HG03460 (cell line): ENCODE results near the gene IFNA8.
"Not testable (repeated sequence)": the region's sequence is repeated elsewhere in the genome, so short reads cannot be mapped to it uniquely, and the experiment has no call there.

ENCODE experiments used
- ATAC-seq: cut with Tn5 transposase; IDR thresholded peaks from one replicate; pipeline ENCODE4 v1.9.1; 2021; ENCODE audit not compliant: unreplicated experiment

IFNA8 gene

GRCh38 chr9:21408817-21409216 lies at the start of gene IFNA8:
IFNA8 (plus strand) TSS chr9:21409117; CDS start chr9:21409177, 60 bp downstream.
- ATAC-seq: no peak

DNA sequence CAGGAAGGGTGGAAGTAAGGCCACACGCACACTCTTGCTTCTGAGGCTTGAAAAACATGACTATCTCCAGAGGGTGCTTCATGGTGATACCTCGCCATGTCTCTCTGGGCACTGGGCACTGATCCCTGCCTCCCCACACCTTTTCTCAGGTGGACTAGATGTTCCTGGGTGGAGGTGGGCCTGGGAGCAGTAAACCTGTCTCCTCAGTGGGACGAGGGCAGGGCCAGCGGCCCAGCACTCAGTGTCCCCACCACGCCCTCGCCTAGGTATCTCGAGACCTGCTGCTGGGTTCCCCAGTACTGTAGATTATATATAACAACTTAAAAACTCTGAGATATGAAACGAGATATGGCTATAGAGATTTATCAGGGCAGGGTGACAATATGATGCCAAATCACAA lies 46.6 kb upstream of the IFNA8 start:
- no peak for ATAC-seq

- ATAC-seq: peak; percentile 89
Measured at GRCh38 chr9:21367169-21367568, 41.7 kb upstream of the IFNA8 start.

DNA sequence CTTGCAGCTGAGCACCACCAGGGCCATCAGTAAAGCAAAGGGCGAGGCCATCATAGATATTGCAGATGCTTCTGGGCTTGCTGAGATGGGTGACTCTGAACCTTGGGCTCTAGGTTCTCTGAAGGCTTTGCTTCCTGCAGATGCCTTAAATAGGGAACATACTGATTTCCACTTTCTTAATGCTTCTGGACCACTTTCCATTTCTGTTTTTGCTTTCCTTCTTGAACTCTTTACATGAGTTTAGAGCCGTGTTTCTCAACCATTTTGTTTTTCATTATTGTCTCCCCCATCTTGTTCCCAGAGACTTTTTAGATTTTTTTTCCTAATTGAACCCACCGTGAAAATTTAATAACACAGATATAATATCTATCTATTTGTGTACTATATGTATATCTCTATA lies 41.0 kb upstream of the IFNA8 start, which contains the start of gene IFNA13:
Gene IFNA13 (minus strand): TSS at position 101 of the 400 bp plus-strand sequence. CDS start 47 bp downstream, at position 54.
- ATAC-seq: no peak

DNA sequence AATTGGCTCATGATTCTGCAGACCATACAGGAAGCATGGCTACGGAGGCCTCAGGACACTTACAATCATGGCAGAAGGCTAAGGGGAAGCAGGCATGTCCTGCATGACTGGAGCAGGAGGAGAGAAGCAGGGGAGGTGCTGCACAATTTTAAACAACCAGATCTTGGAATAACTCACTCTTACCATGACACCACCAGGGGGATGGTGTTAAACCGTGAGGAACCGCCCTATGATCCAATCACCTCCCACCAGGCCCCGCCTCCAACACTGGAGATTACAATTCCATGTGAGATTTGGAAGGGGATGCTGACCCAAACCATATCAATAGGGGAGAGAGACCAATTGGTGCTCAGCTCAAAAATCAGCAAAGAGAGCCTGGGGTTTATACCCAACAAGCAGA lies 37.5 kb upstream of the IFNA8 start:
- not testable (repeated sequence) for ATAC-seq

DNA sequence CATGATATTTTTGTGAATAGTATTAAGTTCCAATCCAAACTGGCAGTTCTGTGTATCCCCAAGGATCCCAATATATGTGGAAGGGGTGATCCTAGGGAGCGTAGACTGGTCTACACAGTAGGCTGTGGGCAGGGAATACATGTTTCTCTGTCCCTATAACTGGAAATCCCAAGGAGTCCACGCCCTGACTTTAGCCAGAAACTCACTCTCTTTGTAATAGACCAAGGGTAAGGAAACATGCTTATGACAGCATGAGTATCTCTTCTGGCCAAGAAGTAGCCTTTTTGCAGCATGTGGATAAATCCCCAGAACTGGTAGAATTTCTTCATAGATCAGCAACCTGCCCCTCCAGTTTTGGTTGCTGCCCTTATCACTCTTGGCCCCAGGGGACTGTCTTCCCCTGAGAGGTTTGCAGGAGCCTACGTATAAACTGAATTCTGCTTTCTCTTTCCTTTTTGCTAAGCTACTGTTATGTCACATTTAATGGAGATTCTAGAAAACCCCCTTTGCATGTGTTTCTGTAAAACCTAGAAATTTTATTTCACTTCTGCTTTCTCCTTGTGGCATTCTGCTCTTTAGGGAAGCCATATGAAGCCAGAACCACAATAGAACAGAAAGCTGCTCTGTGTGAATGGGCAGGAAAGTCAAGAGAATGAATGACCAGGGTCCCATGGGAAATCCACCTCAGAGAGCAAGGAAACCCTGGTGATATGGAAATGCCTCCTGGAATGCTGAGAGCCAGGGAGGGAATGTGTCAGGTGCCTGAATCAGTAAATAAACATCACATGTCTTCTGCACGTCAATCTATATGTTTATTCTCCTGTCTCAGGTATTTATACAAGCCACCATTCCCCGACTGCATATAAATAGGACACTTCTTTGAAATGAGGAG lies 27.2 kb upstream of the IFNA8 start:
- peak; percentile 96 for ATAC-seq

DNA sequence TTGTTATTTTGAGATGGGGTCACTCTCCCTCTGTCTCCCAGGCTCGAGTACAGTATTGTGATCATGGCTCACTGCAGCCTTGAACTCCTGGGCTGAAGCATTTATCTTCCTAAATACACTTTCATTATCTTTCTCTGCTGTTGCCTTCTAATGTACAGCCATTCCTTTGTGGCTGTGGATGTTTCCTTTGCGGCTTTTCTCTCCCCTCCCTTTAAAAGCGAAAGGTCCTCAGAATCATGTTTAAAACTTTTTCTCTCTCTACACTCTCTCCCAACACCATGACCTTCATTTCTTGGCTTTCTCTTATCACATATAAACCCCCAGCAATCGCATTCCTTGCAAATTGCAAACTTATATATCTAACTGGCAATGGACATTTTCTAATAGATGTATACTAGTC lies 25.3 kb upstream of the IFNA8 start:
- no peak for ATAC-seq

DNA sequence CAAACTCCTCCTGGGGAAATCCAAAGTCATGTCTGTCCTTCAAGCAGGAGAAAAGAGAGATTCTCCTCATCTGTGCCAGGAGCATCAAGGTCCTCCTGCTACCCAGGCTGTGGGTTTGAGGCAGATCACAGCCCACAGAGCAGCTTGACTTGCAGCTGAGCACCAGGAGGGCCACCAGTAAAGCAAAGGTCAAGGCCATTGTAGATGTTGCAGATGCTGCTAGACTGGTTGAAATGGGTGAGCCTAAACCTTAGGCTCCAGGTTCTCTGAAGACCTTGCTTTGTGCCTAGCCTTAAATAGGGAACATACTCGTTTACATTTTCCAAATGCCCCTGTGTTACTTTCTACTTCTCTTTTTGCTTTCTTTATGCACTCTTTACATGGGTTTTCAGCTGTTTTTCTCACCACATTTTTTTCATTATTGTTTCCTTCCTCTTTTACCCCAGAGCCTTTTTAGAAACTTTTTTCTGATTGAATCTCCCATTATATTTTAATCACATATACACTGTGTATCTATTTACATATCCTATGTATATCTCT lies 23.7 kb upstream of the IFNA8 start, which contains the start of gene IFNA2:
Gene IFNA2 (minus strand): TSS at position 268 of the 540 bp plus-strand sequence. CDS start 69 bp downstream, at position 199.
- ATAC-seq: no peak

DNA sequence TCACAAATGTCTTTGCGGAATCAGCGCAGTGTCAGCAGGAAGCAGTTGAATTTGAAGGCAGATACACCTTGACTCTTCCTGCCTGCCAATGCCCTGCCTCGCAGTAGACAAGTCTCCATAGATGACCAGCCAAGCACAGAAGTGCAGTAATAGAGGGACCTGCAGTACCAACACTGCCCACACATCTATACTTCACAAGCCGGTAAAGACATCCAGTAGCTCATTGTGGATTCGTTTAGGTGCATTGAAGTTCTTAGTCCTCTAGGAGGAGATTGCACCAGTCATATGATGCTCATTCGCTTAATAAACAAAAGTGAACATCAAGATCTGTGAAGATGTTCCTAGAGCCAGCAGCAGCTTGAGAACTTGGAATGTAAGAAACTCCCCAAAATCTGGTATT lies 16.6 kb upstream of the IFNA8 start:
- peak; percentile 75 for ATAC-seq

GRCh38 chr9:21395778-21396717 lies 12.9 kb upstream of the IFNA8 start:
- peak; percentile 66 for ATAC-seq

GRCh38 chr9:21398955-21399489 lies 9.9 kb upstream of the IFNA8 start:
- no peak for ATAC-seq

GRCh38 chr9:21399956-21400355 lies 9.0 kb upstream of the IFNA8 start:
- ATAC-seq: no peak

DNA sequence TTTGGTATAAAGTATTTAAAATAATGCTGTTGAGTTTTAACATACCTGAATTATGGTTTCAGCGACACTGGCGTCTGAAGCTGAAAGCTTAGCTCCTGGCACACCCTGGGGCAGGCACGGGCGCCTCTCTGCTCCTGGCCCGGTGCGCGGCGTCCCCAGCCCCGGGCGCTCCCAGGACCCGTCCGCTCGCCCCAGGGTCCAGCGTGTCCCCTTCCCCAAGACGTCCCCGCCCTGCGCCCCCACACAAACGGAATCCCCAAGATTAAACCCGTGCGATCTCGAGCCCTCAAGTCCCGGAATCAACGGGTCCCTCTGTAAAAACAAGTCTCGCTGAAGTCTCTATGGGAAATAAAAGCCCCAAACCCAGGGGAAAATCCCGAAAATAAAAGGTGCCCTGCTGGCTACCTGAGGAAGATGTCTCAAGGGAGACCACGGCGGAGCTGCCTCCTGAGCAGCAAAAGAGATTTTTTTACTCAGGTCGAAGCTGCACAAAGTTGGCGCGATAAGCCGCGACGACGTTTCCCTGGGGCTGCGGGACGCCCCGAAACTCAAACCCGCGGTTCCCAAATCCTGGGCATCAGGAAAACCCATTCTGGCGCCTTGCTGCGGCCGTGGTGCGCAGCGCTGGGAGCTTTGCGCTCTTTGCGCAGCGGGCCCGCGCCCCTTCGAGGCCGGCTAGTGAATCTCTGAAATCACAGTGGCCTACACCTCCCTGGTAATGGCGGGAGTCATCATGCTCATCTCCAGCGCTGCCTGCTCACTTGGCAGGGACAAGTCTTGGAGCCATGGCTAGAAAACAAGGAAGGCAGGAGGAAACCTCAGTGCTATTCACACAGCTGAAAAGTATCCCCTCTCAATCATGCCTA lies 6.3 kb upstream of the IFNA8 start:
- ATAC-seq: peak; percentile 60

- ATAC-seq: no peak
Measured at GRCh38 chr9:21404146-21404545, 4.8 kb upstream of the IFNA8 start.

- ATAC-seq: peak; percentile 58
Measured at GRCh38 chr9:21412107-21412506, 3.2 kb downstream of the IFNA8 start.

GRCh38 chr9:21413151-21413550 lies 4.2 kb downstream of the IFNA8 start:
- ATAC-seq: no peak

- peak; percentile 61 for ATAC-seq
Measured at GRCh38 chr9:21413624-21414023, 4.7 kb downstream of the IFNA8 start.

- no peak for ATAC-seq
Measured at GRCh38 chr9:21414220-21414940, 5.5 kb downstream of the IFNA8 start.
